C4-2B (cell line): ENCODE results near the gene ANGPT4.

Experiments
- H3K27ac ChIP-seq: fragments of 450-650 bp; 2 replicates; pipeline ENCODE4 v1.5.1; 2017
- ZFX ChIP-seq: fragments of 450-650 bp; IDR thresholded peaks from 2 replicates; pipeline ENCODE4 v1.6.1; 2017
- TF ChIP-seq, protein P1 (sequence below): fragments of 450-650 bp; conservative IDR thresholded peaks from 2 replicates; pipeline ENCODE4 v1.5.1; 2017; ENCODE audit warnings: mild to moderate bottlenecking

The ANGPT4 gene

DNA sequence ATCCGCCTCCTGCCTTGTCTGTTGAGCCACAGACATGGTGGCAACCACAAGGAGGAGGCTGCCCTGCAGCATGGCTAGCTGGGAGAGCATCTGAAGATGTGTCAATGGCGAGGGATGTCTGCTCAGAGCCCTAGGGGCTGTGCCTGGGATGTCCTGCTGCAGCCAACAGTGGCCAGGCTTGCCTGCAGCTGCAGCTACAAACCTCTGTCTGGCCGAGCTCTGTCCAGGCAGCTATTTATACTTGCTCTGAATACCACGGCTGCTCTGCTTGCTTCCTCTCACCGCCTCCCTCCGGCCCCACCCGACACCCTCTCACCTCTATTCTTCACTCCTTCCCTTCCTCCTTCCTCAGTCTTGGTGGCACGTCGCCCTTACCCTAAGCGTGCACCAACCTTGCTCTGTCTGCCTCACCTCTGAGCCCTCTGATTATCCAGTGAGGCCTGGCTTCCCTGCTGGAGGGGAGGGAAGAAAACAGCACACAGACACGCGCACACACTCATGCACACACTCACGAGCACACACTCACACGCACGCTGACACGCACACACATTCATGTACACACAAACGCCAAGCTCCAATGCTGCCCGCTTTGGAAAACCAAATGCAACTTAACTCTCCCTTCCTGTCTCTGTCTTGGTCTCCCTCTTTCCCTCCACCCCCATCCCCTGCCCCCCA is at the start of gene ANGPT4:
Gene ANGPT4 (minus strand): TSS at position 210 of the 675 bp plus-strand sequence. CDS start 120 bp downstream, at position 90.
- TF ChIP-seq ZFX, result no peak
- TF ChIP-seq, protein P1, sequence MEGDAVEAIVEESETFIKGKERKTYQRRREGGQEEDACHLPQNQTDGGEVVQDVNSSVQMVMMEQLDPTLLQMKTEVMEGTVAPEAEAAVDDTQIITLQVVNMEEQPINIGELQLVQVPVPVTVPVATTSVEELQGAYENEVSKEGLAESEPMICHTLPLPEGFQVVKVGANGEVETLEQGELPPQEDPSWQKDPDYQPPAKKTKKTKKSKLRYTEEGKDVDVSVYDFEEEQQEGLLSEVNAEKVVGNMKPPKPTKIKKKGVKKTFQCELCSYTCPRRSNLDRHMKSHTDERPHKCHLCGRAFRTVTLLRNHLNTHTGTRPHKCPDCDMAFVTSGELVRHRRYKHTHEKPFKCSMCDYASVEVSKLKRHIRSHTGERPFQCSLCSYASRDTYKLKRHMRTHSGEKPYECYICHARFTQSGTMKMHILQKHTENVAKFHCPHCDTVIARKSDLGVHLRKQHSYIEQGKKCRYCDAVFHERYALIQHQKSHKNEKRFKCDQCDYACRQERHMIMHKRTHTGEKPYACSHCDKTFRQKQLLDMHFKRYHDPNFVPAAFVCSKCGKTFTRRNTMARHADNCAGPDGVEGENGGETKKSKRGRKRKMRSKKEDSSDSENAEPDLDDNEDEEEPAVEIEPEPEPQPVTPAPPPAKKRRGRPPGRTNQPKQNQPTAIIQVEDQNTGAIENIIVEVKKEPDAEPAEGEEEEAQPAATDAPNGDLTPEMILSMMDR, result no peak
- no peak within 1 kb of the TSS for H3K27ac ChIP-seq

DNA sequence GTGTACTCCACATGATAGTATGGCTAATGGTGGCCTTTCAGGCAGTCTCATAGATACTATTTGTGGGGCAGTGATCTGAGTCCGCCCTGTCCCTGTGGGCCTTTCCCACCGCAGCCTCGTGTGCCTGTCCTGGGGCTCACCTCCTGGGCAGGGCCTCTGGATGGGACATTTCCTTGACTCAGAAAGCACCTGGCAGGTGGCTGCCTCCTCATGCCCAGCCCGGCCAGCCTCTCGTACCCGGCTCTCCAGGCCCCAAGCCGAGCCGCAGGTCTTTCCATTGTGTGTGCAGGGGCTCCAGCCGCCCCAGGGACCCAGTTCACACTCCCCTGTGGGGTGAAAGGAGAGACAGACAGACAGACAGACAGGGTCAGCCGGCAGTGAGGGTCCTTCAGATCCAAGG is 47.7 kb upstream of the ANGPT4 start:
- H3K27ac ChIP-seq, result no peak overlapping the region
- no peak for TF ChIP-seq ZFX

- H3K27ac ChIP-seq, result no peak overlapping the region
- no peak for TF ChIP-seq ZFX
Observed at GRCh38 chr20:962683-963082, 46.5 kb upstream of the ANGPT4 start.

GRCh38 chr20:962223-962622 is 46.1 kb upstream of the ANGPT4 start:
- TF ChIP-seq ZFX, result no peak
- TF ChIP-seq, protein P1, result no peak
- no peak overlapping the region for H3K27ac ChIP-seq

DNA sequence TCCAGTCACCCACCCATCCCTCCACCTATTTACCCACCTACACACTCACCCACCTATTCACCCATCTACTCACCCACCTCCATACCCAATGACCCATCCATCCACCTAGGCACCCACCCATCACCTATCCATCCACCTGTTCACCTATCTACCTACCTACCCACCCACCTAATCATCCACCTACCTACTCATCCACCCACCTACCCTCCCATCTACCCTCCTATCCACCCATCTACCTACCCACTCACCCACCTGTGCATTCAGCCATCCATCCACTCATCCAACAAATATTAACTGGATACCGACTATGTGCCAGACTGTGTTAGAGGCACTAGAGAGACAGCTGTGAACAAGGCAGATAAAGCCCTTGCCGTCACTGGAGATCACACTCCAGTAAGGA is 45.6 kb upstream of the ANGPT4 start:
- H3K27ac ChIP-seq, result no peak overlapping the region
- TF ChIP-seq, protein P1, result no peak
- TF ChIP-seq ZFX, result no peak

GRCh38 chr20:959996-960615 is 44.0 kb upstream of the ANGPT4 start:
- no peak for TF ChIP-seq ZFX
- TF ChIP-seq, protein P1, result no peak
- H3K27ac ChIP-seq, result no peak overlapping the region

DNA sequence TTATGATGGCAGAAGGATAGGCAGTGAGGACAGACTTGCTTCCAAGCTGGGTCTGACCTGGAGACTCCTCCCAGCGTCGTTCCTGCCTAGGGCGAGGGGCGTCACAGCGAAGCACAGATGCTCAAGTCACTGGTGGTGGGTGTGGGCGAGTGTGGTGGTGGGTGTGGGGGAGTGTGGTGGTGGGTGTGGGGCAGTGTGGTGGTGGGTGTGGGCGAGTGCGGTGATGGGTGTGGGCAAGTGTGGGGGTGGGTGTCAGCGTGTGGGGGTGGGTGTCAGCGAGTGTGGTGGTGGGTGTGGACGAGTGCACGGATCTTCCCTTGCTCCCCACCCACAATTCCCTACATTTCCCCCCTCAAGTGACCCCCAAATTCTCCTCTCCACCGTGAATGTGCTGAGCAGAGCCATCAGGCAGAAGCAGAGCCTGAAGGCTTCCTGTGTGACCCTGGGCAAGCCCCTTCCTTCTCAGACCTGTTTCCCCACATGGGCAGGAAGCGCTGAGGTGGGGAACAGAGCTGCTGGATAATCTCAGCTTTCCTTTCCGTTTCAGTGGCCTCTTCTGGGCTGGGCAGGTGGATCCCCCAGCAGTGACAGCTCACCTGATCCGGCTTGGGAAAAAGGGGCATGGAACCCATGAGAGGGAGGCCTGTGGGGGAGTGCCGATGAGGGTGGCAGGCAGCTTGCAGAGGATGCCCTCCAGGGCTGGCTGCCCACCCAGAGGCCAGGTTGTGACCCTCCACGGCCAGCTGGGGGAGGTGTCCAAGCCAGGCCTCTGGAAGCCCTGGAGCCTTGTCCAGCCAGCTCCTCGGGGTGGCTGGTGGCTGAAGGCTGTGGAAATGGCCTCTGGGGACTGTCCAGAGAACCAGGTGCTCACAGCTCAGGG is 43.0 kb upstream of the ANGPT4 start:
- H3K27ac ChIP-seq, result no peak overlapping the region
- TF ChIP-seq ZFX, result no peak
- TF ChIP-seq, protein P1, result no peak

- no peak for TF ChIP-seq ZFX
- TF ChIP-seq, protein P1, result no peak
- no peak overlapping the region for H3K27ac ChIP-seq
Observed at GRCh38 chr20:957544-957943, 41.4 kb upstream of the ANGPT4 start.
